Astrocyte (in vitro differentiated cells and primary cell): Measurements from ENCODE around the gene REXO1. TPM values are rescaled to one million over a fixed set of nuclear protein-coding genes. Genes with fewer than 3 reads are reported as not detected.

Experiments used
- DNase-seq: peaks from one replicate; pipeline ENCODE4 v3.0.0-alpha.2; 2010; ENCODE audit warnings: low read depth
- FAIRE-seq: peaks from 2 replicates; lab custom pipeline; 2011; peaks lifted over from hg19 to GRCh38; lab: Jason Lieb, UNC
- H2AFZ ChIP-seq: 2 replicates; pipeline ENCODE4 v1.6.0; 2012; ENCODE audit warnings: low read depth, low read length, inconsistent platforms
- H3K27ac ChIP-seq: 2 replicates; pipeline ENCODE4 v1.5.1; 2011; ENCODE audit warnings: low read depth, low read length, inconsistent platforms
- H3K27me3 ChIP-seq: 2 replicates; pipeline ENCODE4 v1.6.0; 2011; ENCODE audit warnings: low read length, inconsistent platforms; ENCODE audit not compliant: insufficient read depth
- H3K36me3 ChIP-seq: 2 replicates; pipeline ENCODE4 v1.5.1; 2011; ENCODE audit warnings: low read length, inconsistent platforms; ENCODE audit not compliant: insufficient read depth
- H3K4me1 ChIP-seq: 2 replicates; pipeline ENCODE4 v1.5.1; 2011; ENCODE audit warnings: low read length, inconsistent platforms; ENCODE audit not compliant: insufficient read depth
- H3K4me2 ChIP-seq: 2 replicates; pipeline ENCODE4 v1.6.0; 2012; ENCODE audit warnings: low read length, inconsistent platforms
- H3K4me3 ChIP-seq: 2 replicates; pipeline ENCODE4 v1.5.1; 2011; ENCODE audit warnings: low read depth, mild to moderate bottlenecking, low read length, inconsistent platforms; ENCODE audit not compliant: insufficient read depth
- H3K79me2 ChIP-seq: 2 replicates; pipeline ENCODE4 v1.6.0; 2012; ENCODE audit warnings: mild to moderate bottlenecking, low read length, inconsistent platforms; ENCODE audit not compliant: insufficient read depth
- H3K9ac ChIP-seq: 2 replicates; pipeline ENCODE4 v1.6.0; 2012; ENCODE audit warnings: mild to moderate bottlenecking, low read length, inconsistent platforms
- H3K9me3 ChIP-seq: 2 replicates; pipeline ENCODE4 v1.5.1; 2012; ENCODE audit warnings: low read depth, mild to moderate bottlenecking, low read length, inconsistent platforms; ENCODE audit not compliant: insufficient read depth
- H4K20me1 ChIP-seq: 2 replicates; pipeline ENCODE4 v1.6.0; 2012; ENCODE audit warnings: low read length, inconsistent platforms; ENCODE audit not compliant: insufficient read depth
- H3K27ac Mint-ChIP-seq: one replicate; pipeline ENCODE4 v1.8.0; 2021; ENCODE audit warnings: mild to moderate bottlenecking, mixed read lengths; ENCODE audit not compliant: unreplicated experiment
- H3K27me3 Mint-ChIP-seq: one replicate; pipeline ENCODE4 v1.8.0; 2021; ENCODE audit warnings: low read depth, mixed read lengths; ENCODE audit not compliant: unreplicated experiment
- H3K36me3 Mint-ChIP-seq: one replicate; pipeline ENCODE4 v1.8.0; 2021; ENCODE audit warnings: low read depth, mixed read lengths; ENCODE audit not compliant: unreplicated experiment
- H3K4me1 Mint-ChIP-seq: one replicate; pipeline ENCODE4 v1.8.0; 2021; ENCODE audit warnings: low read depth, mixed read lengths; ENCODE audit not compliant: unreplicated experiment
- H3K4me3 Mint-ChIP-seq: one replicate; pipeline ENCODE4 v1.8.0; 2021; ENCODE audit warnings: mild to moderate bottlenecking, moderate library complexity, mixed read lengths; ENCODE audit not compliant: unreplicated experiment
- H3K9me3 Mint-ChIP-seq: one replicate; pipeline ENCODE4 v1.8.0; 2021; ENCODE audit warnings: mild to moderate bottlenecking, mixed read lengths; ENCODE audit not compliant: unreplicated experiment
- EZH2 ChIP-seq: IDR thresholded peaks from 2 replicates; pipeline ENCODE4 v1.6.1; 2012; ENCODE audit warnings: mild to moderate bottlenecking, low read length, inconsistent platforms; ENCODE audit not compliant: insufficient read depth
- total RNA-seq: library from RNA; stranded (reverse); gene quantifications from 2 replicates; pipeline ENCODE4 v1.2.1, GENCODE V29; 2021
- TF ChIP-seq, protein P1 (sequence below): IDR thresholded peaks from 2 replicates; pipeline ENCODE4 v1.5.1; 2011; ENCODE audit warnings: low read depth, mild to moderate bottlenecking, inconsistent platforms, low read length, moderate library complexity; ENCODE audit not compliant: insufficient read depth

REXO1 gene
- total RNA-seq, 1 donor from 2014 or later: 35.5 TPM

GRCh38 chr19:1844513-1845124 lies 3.7 kb downstream of the REXO1 start:
- DNase-seq: no peak
- Histone ChIP-seq H3K27me3 (no peaks in the 10 kb centered on the region), H3K4me1 (peaks cover 14% of the 10 kb centered on the region), H3K36me3 (no peaks in the 10 kb centered on the region), H3K9ac (no peak overlapping the region), H3K4me3 (no peak overlapping the region), H3K79me2 (peaks cover 88% of the 10 kb centered on the region), H3K27ac (no peak overlapping the region), H2AFZ (no peak overlapping the region), H3K4me2 (no peak overlapping the region), H4K20me1 (peaks cover 86% of the 10 kb centered on the region), H3K9me3 (no peaks in the 10 kb centered on the region)
- no peak for FAIRE-seq
- Mint-ChIP-seq H3K9me3 (no peaks in the 10 kb centered on the region), H3K4me3 (no peak overlapping the region), H3K4me1 (peaks cover 15% of the 10 kb centered on the region), H3K27me3 (no peaks in the 10 kb centered on the region), H3K27ac (no peak overlapping the region), H3K36me3 (no peaks in the 10 kb centered on the region)
- no peak for TF ChIP-seq EZH2
- TF ChIP-seq, protein P1, sequence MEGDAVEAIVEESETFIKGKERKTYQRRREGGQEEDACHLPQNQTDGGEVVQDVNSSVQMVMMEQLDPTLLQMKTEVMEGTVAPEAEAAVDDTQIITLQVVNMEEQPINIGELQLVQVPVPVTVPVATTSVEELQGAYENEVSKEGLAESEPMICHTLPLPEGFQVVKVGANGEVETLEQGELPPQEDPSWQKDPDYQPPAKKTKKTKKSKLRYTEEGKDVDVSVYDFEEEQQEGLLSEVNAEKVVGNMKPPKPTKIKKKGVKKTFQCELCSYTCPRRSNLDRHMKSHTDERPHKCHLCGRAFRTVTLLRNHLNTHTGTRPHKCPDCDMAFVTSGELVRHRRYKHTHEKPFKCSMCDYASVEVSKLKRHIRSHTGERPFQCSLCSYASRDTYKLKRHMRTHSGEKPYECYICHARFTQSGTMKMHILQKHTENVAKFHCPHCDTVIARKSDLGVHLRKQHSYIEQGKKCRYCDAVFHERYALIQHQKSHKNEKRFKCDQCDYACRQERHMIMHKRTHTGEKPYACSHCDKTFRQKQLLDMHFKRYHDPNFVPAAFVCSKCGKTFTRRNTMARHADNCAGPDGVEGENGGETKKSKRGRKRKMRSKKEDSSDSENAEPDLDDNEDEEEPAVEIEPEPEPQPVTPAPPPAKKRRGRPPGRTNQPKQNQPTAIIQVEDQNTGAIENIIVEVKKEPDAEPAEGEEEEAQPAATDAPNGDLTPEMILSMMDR: no peak

DNA sequence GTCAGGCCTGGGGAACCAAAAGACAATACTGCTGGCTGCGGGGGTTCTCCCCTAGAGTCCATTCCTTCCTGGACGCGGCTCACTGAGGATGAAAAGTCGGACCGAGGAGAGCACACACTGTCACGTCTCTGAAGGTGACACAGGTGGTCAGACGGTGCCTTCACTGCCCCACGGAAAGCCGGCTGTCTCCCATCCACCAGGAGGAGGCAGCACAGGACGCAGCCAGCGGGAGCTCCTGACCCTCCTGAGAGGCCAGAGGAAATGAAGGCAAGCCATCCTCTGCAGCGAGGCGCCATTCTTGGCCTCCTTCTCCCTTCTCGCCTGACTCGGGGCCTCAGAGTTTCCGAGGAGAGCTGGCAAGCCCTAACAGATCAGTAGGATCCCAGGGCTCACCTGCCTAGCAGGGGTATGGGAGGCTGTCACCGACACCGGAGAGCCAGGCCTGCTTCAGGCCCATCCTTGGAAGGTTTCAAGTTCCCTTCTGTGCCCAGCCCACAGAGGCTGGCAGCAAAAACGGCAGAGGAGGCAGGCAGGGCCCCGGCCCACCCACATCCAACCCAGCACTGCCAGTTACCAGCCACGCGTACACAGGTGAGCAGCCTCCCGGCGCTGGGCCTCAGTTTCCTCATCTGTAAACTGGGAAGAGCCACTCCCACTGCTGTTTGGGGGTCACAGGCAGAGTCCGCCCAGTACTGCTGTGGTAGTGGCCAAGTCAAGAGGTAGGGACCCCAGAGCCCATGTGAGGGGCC lies 4.5 kb downstream of the REXO1 start:
- H2AFZ ChIP-seq: no peak overlapping the region
- H3K79me2 ChIP-seq: peaks cover 95% of the 10 kb centered on the region
- no peak overlapping the region for H3K27ac ChIP-seq
- Mint-ChIP-seq H3K9me3 (no peaks in the 10 kb centered on the region), H3K4me3 (no peak overlapping the region), H3K36me3 (no peaks in the 10 kb centered on the region), H3K27ac (no peak overlapping the region), H3K27me3 (no peaks in the 10 kb centered on the region), H3K4me1 (peaks cover 15% of the 10 kb centered on the region)
- no peak overlapping the region for H3K9ac ChIP-seq
- no peaks in the 10 kb centered on the region for H3K36me3 ChIP-seq
- peaks cover 14% of the 10 kb centered on the region for H3K4me1 ChIP-seq
- H3K9me3 ChIP-seq: no peaks in the 10 kb centered on the region
- H3K4me2 ChIP-seq: no peak overlapping the region
- peaks cover 90% of the 10 kb centered on the region for H4K20me1 ChIP-seq
- FAIRE-seq: no peak
- no peaks in the 10 kb centered on the region for H3K27me3 ChIP-seq
- DNase-seq: no peak
- TF ChIP-seq EZH2: no peak
- TF ChIP-seq, protein P1: no peak
- H3K4me3 ChIP-seq: no peak overlapping the region

GRCh38 chr19:1843116-1843515 lies 5.2 kb downstream of the REXO1 start:
- Mint-ChIP-seq H3K9me3 (no peaks in the 10 kb centered on the region), H3K27ac (no peak overlapping the region), H3K4me3 (no peak overlapping the region), H3K4me1 (peaks cover 15% of the 10 kb centered on the region), H3K27me3 (no peaks in the 10 kb centered on the region), H3K36me3 (no peaks in the 10 kb centered on the region)
- FAIRE-seq (no peak), DNase-seq (no peak)
- Histone ChIP-seq H3K4me2 (no peak overlapping the region), H3K4me3 (no peak overlapping the region), H3K27ac (no peak overlapping the region), H4K20me1 (peaks cover 96% of the 10 kb centered on the region), H3K9ac (no peak overlapping the region), H3K9me3 (no peaks in the 10 kb centered on the region), H3K4me1 (peaks cover 14% of the 10 kb centered on the region), H3K27me3 (no peaks in the 10 kb centered on the region), H3K36me3 (no peaks in the 10 kb centered on the region), H3K79me2 (peaks cover 97% of the 10 kb centered on the region), H2AFZ (no peak overlapping the region)
- no peak for TF ChIP-seq EZH2
- TF ChIP-seq, protein P1: no peak
